Measurements from ENCODE around the gene ZNF548.

Gene ZNF548

GRCh38 chr19:57441979-57442752 is 52.5 kb downstream of the ZNF548 start:
- TF ChIP-seq CTCF (IDR thresholded peaks at IDR 0.05; ENCODE audit: insufficient read depth, low read depth, low read length, missing control alignments) = no peak
- no peak for DNase-seq (ENCODE audit: low read depth)
- no peak overlapping the region for H3K4me3 ChIP-seq (ENCODE audit: low read length)

- DNase-seq (ENCODE audit: low read depth) = no peak
- no peak for TF ChIP-seq CTCF (IDR thresholded peaks at IDR 0.05; ENCODE audit: insufficient read depth, low read depth, low read length, missing control alignments)
- no peak overlapping the region for H3K4me3 ChIP-seq (ENCODE audit: low read length)
Measured at GRCh38 chr19:57443121-57443696, 53.6 kb downstream of the ZNF548 start.

- H3K4me3 ChIP-seq (ENCODE audit: low read length) = no peak overlapping the region
- no peak for DNase-seq (ENCODE audit: low read depth)
- TF ChIP-seq CTCF (IDR thresholded peaks at IDR 0.05; ENCODE audit: insufficient read depth, low read depth, low read length, missing control alignments) = no peak
Measured at GRCh38 chr19:57452307-57452706, 62.7 kb downstream of the ZNF548 start.
